Esophagus squamous epithelium (tissue), 4 donors: ENCODE data around the gene CLDN1.

Experiments used
- CTCF ChIP-seq, 6 experiments: fragments of 450-650 bp in 4 of 6; fragments of 200-600 bp in 2 of 6; sonication (generic) in 2 of 6; IDR thresholded peaks; one replicate each; pipeline ENCODE4 v1.5.1; 2016 to 2019; ENCODE audit warnings: antibody characterized with exemption in 6 of 6, mild to moderate bottlenecking in 4 of 6, moderate library complexity in 4 of 6
- POLR2A ChIP-seq, 4 donors: fragments of 450-650 bp; IDR thresholded peaks; one replicate each; pipeline ENCODE4 v1.6.1; 2017; ENCODE audit warnings: antibody characterized with exemption in 4 of 4, mild to moderate bottlenecking in 4 of 4, moderate library complexity in 3 of 4

- TF ChIP-seq CTCF (IDR thresholded peaks at IDR 0.05) = no peak
- no peak for TF ChIP-seq POLR2A (IDR thresholded peaks at IDR 0.05)
Measured at GRCh38 chr3:190362258-190362657, 40.0 kb upstream of the CLDN1 start.
